OCI-LY7 (cell line): ENCODE measurements around the gene CDK5RAP3.

Experiments
- EZH2phosphoT487 ChIP-seq: fragments of 200-600 bp; sonication (generic); IDR thresholded peaks from 2 replicates; pipeline ENCODE4 v1.6.1; 2018; ENCODE audit warnings: low read depth, borderline replicate concordance, mild to moderate bottlenecking, mixed run types, antibody characterized with exemption, low read length, moderate library complexity, mixed read lengths
- TF ChIP-seq, protein P1 (sequence below): fragments of 200-600 bp; sonication (generic); conservative IDR thresholded peaks from 2 replicates; pipeline ENCODE4 v1.5.1; 2014; ENCODE audit warnings: mild to moderate bottlenecking, antibody characterized with exemption, low read length, moderate library complexity, mixed read lengths

GRCh38 chr17:47946516-47946915 lies 24.4 kb upstream of the CDK5RAP3 start:
- TF ChIP-seq, protein P1, sequence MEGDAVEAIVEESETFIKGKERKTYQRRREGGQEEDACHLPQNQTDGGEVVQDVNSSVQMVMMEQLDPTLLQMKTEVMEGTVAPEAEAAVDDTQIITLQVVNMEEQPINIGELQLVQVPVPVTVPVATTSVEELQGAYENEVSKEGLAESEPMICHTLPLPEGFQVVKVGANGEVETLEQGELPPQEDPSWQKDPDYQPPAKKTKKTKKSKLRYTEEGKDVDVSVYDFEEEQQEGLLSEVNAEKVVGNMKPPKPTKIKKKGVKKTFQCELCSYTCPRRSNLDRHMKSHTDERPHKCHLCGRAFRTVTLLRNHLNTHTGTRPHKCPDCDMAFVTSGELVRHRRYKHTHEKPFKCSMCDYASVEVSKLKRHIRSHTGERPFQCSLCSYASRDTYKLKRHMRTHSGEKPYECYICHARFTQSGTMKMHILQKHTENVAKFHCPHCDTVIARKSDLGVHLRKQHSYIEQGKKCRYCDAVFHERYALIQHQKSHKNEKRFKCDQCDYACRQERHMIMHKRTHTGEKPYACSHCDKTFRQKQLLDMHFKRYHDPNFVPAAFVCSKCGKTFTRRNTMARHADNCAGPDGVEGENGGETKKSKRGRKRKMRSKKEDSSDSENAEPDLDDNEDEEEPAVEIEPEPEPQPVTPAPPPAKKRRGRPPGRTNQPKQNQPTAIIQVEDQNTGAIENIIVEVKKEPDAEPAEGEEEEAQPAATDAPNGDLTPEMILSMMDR, result no peak
- TF ChIP-seq EZH2phosphoT487, result no peak
